Small intestine (tissue), 7 donors: ENCODE data around the gene TMEM232. TPM values are rescaled to one million over a fixed set of nuclear protein-coding genes. Genes with fewer than 3 reads are reported as not detected.
"Not testable (repeated sequence)": the region's sequence is repeated elsewhere in the genome, so short reads cannot be mapped to it uniquely, and the experiment has no call there.

Experiments used
- DNase-seq, 2 donors: peaks; one replicate each; pipeline versions ENCODE4 v3.0.0 to v3.0.0-alpha.2; 2013
- FAIRE-seq: peaks from 2 replicates; lab custom pipeline; 2012; peaks lifted over from hg19 to GRCh38; lab: Jason Lieb, UNC
- H3K27ac ChIP-seq, 3 donors: one replicate each; pipeline ENCODE4 v1.5.1; 2013; ENCODE audit warnings: low read length in 2 of 3, mild to moderate bottlenecking in 2 of 3, control low read depth in 1 of 3, inconsistent platforms in 1 of 3, low read depth in 1 of 3, moderate library complexity in 1 of 3
- H3K27me3 ChIP-seq, 3 donors: one replicate each; pipeline ENCODE4 v1.6.1; 2013; ENCODE audit warnings: low read length in 3 of 3, inconsistent platforms in 1 of 3; ENCODE audit not compliant: control insufficient read depth in 3 of 3, insufficient read depth in 3 of 3
- H3K36me3 ChIP-seq, 3 donors: one replicate each; pipeline ENCODE4 v1.6.1; 2013; ENCODE audit warnings: low read length in 3 of 3, inconsistent platforms in 1 of 3, low read depth in 1 of 3, mild to moderate bottlenecking in 1 of 3, moderate library complexity in 1 of 3; ENCODE audit not compliant: control insufficient read depth in 3 of 3, insufficient read depth in 2 of 3
- H3K4me1 ChIP-seq, 3 donors: one replicate each; pipeline ENCODE4 v1.6.1; 2013; ENCODE audit warnings: low read length in 2 of 3, inconsistent platforms in 1 of 3, low read depth in 1 of 3, mild to moderate bottlenecking in 1 of 3, moderate library complexity in 1 of 3; ENCODE audit not compliant: control insufficient read depth in 3 of 3, insufficient read depth in 2 of 3
- H3K4me3 ChIP-seq, 3 donors: one replicate each; pipeline ENCODE4 v1.5.1; 2013; ENCODE audit warnings: low read length in 3 of 3, control low read depth in 1 of 3, inconsistent platforms in 1 of 3, low read depth in 1 of 3, mild to moderate bottlenecking in 1 of 3, moderate library complexity in 1 of 3
- H3K9me3 ChIP-seq, 2 donors: one replicate each; pipeline ENCODE4 v1.6.1; 2013; ENCODE audit warnings: low read depth in 1 of 2, low read length in 1 of 2; ENCODE audit not compliant: control insufficient read depth in 2 of 2, insufficient read depth in 1 of 2
- WGBS, 3 donors: extraction: QIAGEN DNeasy Blood & Tissue Kit; methylation state at CpG; one replicate each; pipeline ENCODE4 v1.1.7; 2013; 5-methylcytosine and 5-hydroxymethylcytosine counted together
- polyA plus RNA-seq, 4 donors: library from polyadenylated mRNA; stranded (reverse) in 3 of 4; unstranded in 1 of 4; fragments of 200-250 nt in 3 of 4; fragments of 120-200 nt in 1 of 4; gene quantifications; one replicate each; pipeline versions ENCODE4 v1.2.1 to v1.2.3, GENCODE V29; 2013
- donor health status: healthy with polysubstance abuse.
- donor health status: control.
- donor health status: control.
- donor health status: Bipolar disorder and iron deficiency.
- donor health status: healthy.

Gene TMEM232
- polyA plus RNA-seq, 4 donors = 0.27 to 2.5 (median 1.0) TPM

DNA sequence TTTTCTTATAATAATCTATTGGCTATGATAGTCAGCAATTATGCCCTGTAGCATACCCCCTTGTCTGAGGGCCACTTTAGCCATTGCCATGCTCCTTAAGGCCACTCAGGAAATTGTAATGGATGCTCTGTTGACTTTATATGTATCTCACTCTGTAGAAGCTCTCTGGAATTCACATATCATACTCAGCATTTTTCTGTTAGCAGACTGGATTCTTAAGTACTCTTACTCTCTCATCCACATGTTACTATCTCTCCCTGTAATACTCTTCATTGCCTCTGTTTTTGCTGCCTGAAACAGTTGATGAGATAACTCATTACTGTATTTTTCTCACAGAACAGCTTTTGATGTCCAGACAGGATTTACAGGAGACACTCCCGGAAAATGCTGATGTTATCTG, 24.2 kb downstream of the TMEM232 start:
- Histone ChIP-seq H3K4me3 (no peak overlapping the region), H3K36me3 (no peaks in the 10 kb centered on the region), H3K27me3 (no peaks in the 10 kb centered on the region), H3K27ac (no peak overlapping the region), H3K4me1 (no peaks in the 10 kb centered on the region), H3K9me3 (no peaks in the 10 kb centered on the region)
- FAIRE-seq (no peak), DNase-seq (no peak)
- WGBS, 3 donors = 70 to 91% (median 76%) methylated on average over 1 of the region's 1 CpG

GRCh38 chr5:110692669-110693068, 33.8 kb downstream of the TMEM232 start:
- WGBS, 3 donors = 68 to 87% (median 76%) methylated on average over 5 of the region's 5 CpGs
- not testable (repeated sequence) for H3K4me1 ChIP-seq, H3K36me3 ChIP-seq, FAIRE-seq, H3K27me3 ChIP-seq, DNase-seq, H3K9me3 ChIP-seq, H3K27ac ChIP-seq, H3K4me3 ChIP-seq

- not testable (repeated sequence) for H3K9me3 ChIP-seq, DNase-seq, H3K27ac ChIP-seq, H3K36me3 ChIP-seq, H3K4me1 ChIP-seq, FAIRE-seq, H3K4me3 ChIP-seq, H3K27me3 ChIP-seq
- 90 to 100% (median 96%) methylated on average over 1 of the region's 1 CpG for WGBS, 3 donors
These were observed 35.9 kb downstream of the TMEM232 start for GRCh38 chr5:110690587-110690986.

DNA sequence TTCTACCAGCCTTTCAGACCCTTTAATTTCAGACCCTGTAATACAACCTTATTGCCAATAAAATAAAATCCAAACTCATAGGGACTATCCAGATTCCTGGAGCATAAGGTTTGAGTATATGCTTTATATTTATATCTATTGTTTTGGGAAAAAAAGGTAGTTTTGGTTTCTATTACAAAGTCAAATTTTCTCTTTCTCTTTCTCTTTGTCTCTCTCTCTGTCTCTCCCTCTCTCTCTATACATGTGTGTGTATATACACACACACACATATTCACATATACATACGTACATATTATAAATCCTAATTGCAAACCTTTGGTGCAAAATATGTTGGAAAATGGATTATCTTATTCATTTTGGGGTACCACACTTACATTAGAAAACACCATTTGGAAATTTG, 39.0 kb downstream of the TMEM232 start:
- no peak for DNase-seq
- Histone ChIP-seq H3K36me3 (no peaks in the 10 kb centered on the region), H3K4me1 (no peaks in the 10 kb centered on the region), H3K4me3 (no peak overlapping the region), H3K27ac (no peak overlapping the region), H3K27me3 (no peaks in the 10 kb centered on the region), H3K9me3 (peaks cover 0 to 2% of the 10 kb centered on the region in 2 donors)
- FAIRE-seq = no peak
- 84 to 87% (median 85%) methylated on average over 1 of the region's 1 CpG for WGBS, 3 donors

DNA sequence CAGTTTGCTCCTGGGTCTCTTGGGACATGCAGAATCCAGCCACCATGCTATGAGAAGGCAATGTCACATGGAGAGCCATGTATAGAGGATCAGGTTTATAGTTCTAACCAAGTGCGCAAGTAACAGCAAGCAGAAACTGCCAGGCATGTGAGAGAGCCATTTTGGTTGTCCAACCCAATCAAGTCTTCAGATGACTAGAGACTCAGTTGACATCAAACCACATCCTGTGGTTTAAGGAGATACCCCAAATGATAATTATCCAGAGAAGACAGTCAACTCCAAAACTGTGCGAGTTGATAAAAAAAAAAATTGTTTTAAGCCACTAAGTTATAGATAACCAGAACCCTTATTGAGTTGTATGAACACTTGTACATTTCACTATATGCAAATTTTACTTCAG, 40.2 kb downstream of the TMEM232 start:
- Histone ChIP-seq H3K9me3 (peaks cover 0 to 2% of the 10 kb centered on the region in 2 donors), H3K4me1 (no peaks in the 10 kb centered on the region), H3K27me3 (no peaks in the 10 kb centered on the region), H3K36me3 (no peaks in the 10 kb centered on the region), H3K27ac (no peak overlapping the region), H3K4me3 (no peak overlapping the region)
- WGBS, 3 donors = 85 to 91% (median 90%) methylated on average over 2 of the region's 2 CpGs
- FAIRE-seq (no peak), DNase-seq (no peak)

DNA sequence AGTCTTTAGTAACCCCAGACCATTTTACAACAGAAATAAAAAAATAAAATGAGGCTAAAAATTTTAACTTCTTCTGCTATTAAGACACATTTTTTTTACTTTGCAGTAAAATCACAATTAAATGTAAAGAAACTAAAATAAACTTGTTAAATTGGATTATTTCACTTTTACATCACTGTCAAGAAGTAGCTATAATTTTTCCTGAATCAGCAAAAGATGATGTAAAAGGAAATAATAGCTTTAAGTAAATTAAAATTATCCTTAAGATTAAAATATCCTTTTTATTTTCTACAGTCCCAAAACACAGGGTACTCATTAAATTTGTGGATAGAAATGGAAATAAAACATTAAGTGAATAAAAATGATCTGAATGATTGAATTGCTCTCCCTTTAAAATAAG, 44.5 kb downstream of the TMEM232 start:
- no peaks in the 10 kb centered on the region for H3K4me1 ChIP-seq
- H3K27me3 ChIP-seq = no peaks in the 10 kb centered on the region
- no peak overlapping the region for H3K4me3 ChIP-seq
- DNase-seq (no peak), FAIRE-seq (peak; percentile 71)
- H3K9me3 ChIP-seq = no peaks in the 10 kb centered on the region
- no peaks in the 10 kb centered on the region for H3K36me3 ChIP-seq
- H3K27ac ChIP-seq = no peak overlapping the region

- WGBS, 3 donors = 58 to 63% (median 58%) methylated on average over 3 of the region's 3 CpGs
- H3K4me3 ChIP-seq = no peak overlapping the region
- no peak for FAIRE-seq
- no peaks in the 10 kb centered on the region for H3K27me3 ChIP-seq
- H3K4me1 ChIP-seq = no peaks in the 10 kb centered on the region
- H3K9me3 ChIP-seq = peaks cover 0 to 2% of the 10 kb centered on the region in 2 donors
- no peaks in the 10 kb centered on the region for H3K36me3 ChIP-seq
- no peak overlapping the region for H3K27ac ChIP-seq
- DNase-seq = no peak
These were observed 45.4 kb downstream of the TMEM232 start for GRCh38 chr5:110681109-110681508.

- FAIRE-seq, H3K27ac ChIP-seq, H3K36me3 ChIP-seq, DNase-seq, H3K27me3 ChIP-seq, H3K9me3 ChIP-seq, H3K4me1 ChIP-seq, H3K4me3 ChIP-seq: not testable (repeated sequence)
- WGBS, 3 donors = 89 to 94% (median 91%) methylated on average over 9 of the region's 9 CpGs
These were observed 49.9 kb downstream of the TMEM232 start for GRCh38 chr5:110676554-110676953.

GRCh38 chr5:110665184-110665726, 61.2 kb downstream of the TMEM232 start:
- H3K4me1 ChIP-seq = no peaks in the 10 kb centered on the region
- FAIRE-seq (no peak), DNase-seq (no peak)
- no peak overlapping the region for H3K4me3 ChIP-seq
- WGBS, 3 donors = 73 to 85% (median 79%) methylated on average over 6 of the region's 6 CpGs
- no peaks in the 10 kb centered on the region for H3K9me3 ChIP-seq
- H3K36me3 ChIP-seq = no peaks in the 10 kb centered on the region
- no peaks in the 10 kb centered on the region for H3K27me3 ChIP-seq
- no peak overlapping the region for H3K27ac ChIP-seq
